Ishikawa (cell line): ENCODE data around the gene ADCY7.

Source experiments
- CEBPB ChIP-seq: IDR thresholded peaks from 2 replicates; pipeline ENCODE4 v1.6.1; 2012
- CREB1 ChIP-seq: IDR thresholded peaks from 2 replicates; pipeline ENCODE4 v1.6.1; 2012; ENCODE audit warnings: low read depth
- EGR1 ChIP-seq: IDR thresholded peaks from 2 replicates; pipeline ENCODE4 v1.6.1; 2012
- EP300 ChIP-seq: IDR thresholded peaks from 2 replicates; pipeline ENCODE4 v1.6.1; 2012; ENCODE audit warnings: borderline replicate concordance
- FOXM1 ChIP-seq: IDR thresholded peaks from 2 replicates; pipeline ENCODE4 v1.6.1; 2012; ENCODE audit warnings: low read depth, borderline replicate concordance
- MAX ChIP-seq: IDR thresholded peaks from 2 replicates; pipeline ENCODE4 v1.6.1; 2012
- NFIC ChIP-seq: IDR thresholded peaks from 2 replicates; pipeline ENCODE4 v1.6.1; 2012
- RAD21 ChIP-seq: IDR thresholded peaks from 2 replicates; pipeline ENCODE4 v1.6.1; 2012; ENCODE audit warnings: low read depth
- REST ChIP-seq: IDR thresholded peaks from 2 replicates; pipeline ENCODE4 v1.6.1; 2012; ENCODE audit warnings: low read depth, mild to moderate bottlenecking
- TAF1 ChIP-seq: IDR thresholded peaks from 2 replicates; pipeline ENCODE4 v1.6.1; 2012; ENCODE audit warnings: low read depth, mild to moderate bottlenecking
- TCF12 ChIP-seq: IDR thresholded peaks from 2 replicates; pipeline ENCODE4 v1.6.1; 2012; ENCODE audit warnings: low read depth
- TEAD4 ChIP-seq: IDR thresholded peaks from 2 replicates; pipeline ENCODE4 v1.6.1; 2012
- USF1 ChIP-seq: IDR thresholded peaks from 2 replicates; pipeline ENCODE4 v1.6.1; 2012
- YY1 ChIP-seq: IDR thresholded peaks from 2 replicates; pipeline ENCODE4 v1.6.1; 2012; ENCODE audit warnings: low read depth
- ZBTB7A ChIP-seq: IDR thresholded peaks from 2 replicates; pipeline ENCODE4 v1.6.1; 2012; ENCODE audit warnings: low read depth

ADCY7 gene

GRCh38 chr16:50227120-50227519, 39.2 kb upstream of the ADCY7 start:
- TF ChIP-seq CEBPB = no peak
- no peak for TF ChIP-seq RAD21
- TF ChIP-seq TCF12 = no peak
- no peak for TF ChIP-seq NFIC

- TF ChIP-seq USF1 (no peak), RAD21 (no peak), MAX (no peak), FOXM1 (no peak), TCF12 (no peak), REST (no peak), NFIC (no peak), TAF1 (no peak), EGR1 (no peak), CREB1 (no peak), CEBPB (no peak), TEAD4 (no peak)
Observed at GRCh38 chr16:50227665-50228064, 38.7 kb upstream of the ADCY7 start.

GRCh38 chr16:50228364-50228868, 37.9 kb upstream of the ADCY7 start:
- TF ChIP-seq CEBPB (no peak), NFIC (no peak), TEAD4 (no peak), USF1 (no peak), YY1 (no peak)

- TF ChIP-seq NFIC (no peak), TCF12 (no peak), TAF1 (no peak), CREB1 (no peak), FOXM1 (no peak), ZBTB7A (no peak), MAX (no peak), RAD21 (no peak), REST (no peak), CEBPB (no peak), TEAD4 (no peak), USF1 (no peak)
Observed at GRCh38 chr16:50229149-50229726, 37.1 kb upstream of the ADCY7 start.

GRCh38 chr16:50234771-50235556, 31.4 kb upstream of the ADCY7 start:
- no peak for TF ChIP-seq TCF12
- no peak for TF ChIP-seq EP300
- no peak for TF ChIP-seq RAD21
- TF ChIP-seq ZBTB7A = no peak
- no peak for TF ChIP-seq EGR1
- TF ChIP-seq MAX = no peak
- TF ChIP-seq YY1 = no peak
- TF ChIP-seq TAF1 = no peak
- no peak for TF ChIP-seq REST
